B cell (primary cell): ENCODE measurements around the gene FES. TPM values are rescaled to one million over a fixed set of nuclear protein-coding genes. Genes with fewer than 3 reads are reported as not detected.

Experiments used
- ATAC-seq: fragments of 200-7000 bp; cut with Tn5 transposase; one replicate; pipeline ENCODE4 v1.10.0; 2021; ENCODE audit warnings: low read depth, mild to moderate bottlenecking, moderate number of reproducible peaks, moderate library complexity
- CTCF ChIA-PET: fragments of 350-600 bp; sonication (Branson Sonifier 250); formaldehyde crosslinking; loops from one replicate; lab custom pipeline; 2021; ENCODE audit warnings: antibody characterized with exemption, inconsistent platforms; lab: Charles Lee
- POLR2A ChIA-PET: fragments of 350-600 bp; sonication (Branson Sonifier 250); formaldehyde crosslinking; loops from one replicate; lab custom pipeline; 2021; ENCODE audit warnings: antibody characterized with exemption; lab: Charles Lee
- DNase-seq: peaks from one replicate; pipeline ENCODE4 v3.0.0; 2013
- H2AFZ ChIP-seq: 2 replicates; pipeline ENCODE4 v1.6.1; 2012; ENCODE audit warnings: mild to moderate bottlenecking, low read depth, low read length; ENCODE audit not compliant: insufficient read depth, poor library complexity, severe bottlenecking
- H3K27ac ChIP-seq, 2 donors: 1 replicate in 1 of 2; 2 replicates in 1 of 2; pipeline ENCODE4 v1.5.1; 2012 to 2013; ENCODE audit warnings: low read length in 2 of 2, mild to moderate bottlenecking in 2 of 2, moderate library complexity in 1 of 2
- H3K27me3 ChIP-seq, 4 experiments: fragments of 200-600 bp in 1 of 4; sonication (generic) in 1 of 4; replicated peaks in 1 of 4; 1 replicate in 2 of 4; 2 replicates in 2 of 4; pipeline versions ENCODE4 v1.6.1 to v1.7.0; 2013 to 2016; ENCODE audit warnings: low read length in 3 of 4, mild to moderate bottlenecking in 2 of 4, mixed read lengths in 1 of 4, moderate library complexity in 1 of 4; ENCODE audit not compliant: insufficient read depth in 4 of 4, control insufficient read depth in 3 of 4; ENCODE audit errors: control extremely low read depth in 1 of 4
- H3K36me3 ChIP-seq, 2 experiments: replicated peaks in 1 of 2; 1 replicate in 1 of 2; 2 replicates in 1 of 2; pipeline versions ENCODE4 v1.6.1 to v1.7.1; 2013; ENCODE audit warnings: low read length in 1 of 2; ENCODE audit not compliant: insufficient read depth in 2 of 2, control insufficient read depth in 1 of 2; ENCODE audit errors: control extremely low read depth in 1 of 2, extremely low read depth in 1 of 2
- H3K4me1 ChIP-seq, 2 donors: fragments of 200-600 bp in 1 of 2; sonication (generic) in 1 of 2; 1 replicate in 1 of 2; 2 replicates in 1 of 2; pipeline versions ENCODE4 v1.5.1 to v1.6.1; 2013 to 2017; ENCODE audit warnings: low read length in 2 of 2; ENCODE audit not compliant: control insufficient read depth in 2 of 2, insufficient read depth in 2 of 2
- H3K4me2 ChIP-seq: replicated peaks from 2 replicates; pipeline ENCODE3; 2012; ENCODE audit warnings: mild to moderate bottlenecking, low read depth, low read length; ENCODE audit not compliant: poor library complexity, severe bottlenecking
- H3K4me3 ChIP-seq, 5 experiments: fragments of 200-600 bp in 1 of 5; sonication (generic) in 1 of 5; 1 replicate in 3 of 5; 2 replicates in 2 of 5; pipeline versions ENCODE4 v1.5.1 to v1.7.0; 2011 to 2016; ENCODE audit warnings: low read length in 4 of 5, mild to moderate bottlenecking in 4 of 5, low read depth in 2 of 5, control low read depth in 1 of 5, moderate library complexity in 1 of 5; ENCODE audit not compliant: insufficient read depth in 1 of 5; ENCODE audit errors: control extremely low read depth in 1 of 5, extremely low read depth in 1 of 5
- H3K79me2 ChIP-seq: fragments of 200-600 bp; sonication (generic); one replicate; pipeline ENCODE4 v1.6.0; 2016; ENCODE audit warnings: low read length; ENCODE audit not compliant: control insufficient read depth, insufficient read depth
- H3K9ac ChIP-seq: fragments of 200-600 bp; sonication (generic); 2 replicates; pipeline ENCODE4 v1.6.1; 2017; ENCODE audit warnings: mild to moderate bottlenecking, low read length, moderate library complexity
- H3K9me3 ChIP-seq, 3 donors: one replicate each; pipeline versions ENCODE4 v1.6.1 to v1.7.1; 2013; ENCODE audit warnings: low read length in 2 of 3; ENCODE audit not compliant: control insufficient read depth in 2 of 3, insufficient read depth in 1 of 3; ENCODE audit errors: control extremely low read depth in 1 of 3
- H4K20me1 ChIP-seq: 2 replicates; pipeline ENCODE4 v1.6.0; 2012; ENCODE audit warnings: mild to moderate bottlenecking, low read length; ENCODE audit not compliant: insufficient read depth, control insufficient read depth, poor library complexity, severe bottlenecking
- H3K27ac Mint-ChIP-seq: one replicate; pipeline ENCODE4 v1.8.0; 2021; ENCODE audit warnings: mixed read lengths
- H3K27me3 Mint-ChIP-seq: one replicate; pipeline ENCODE4 v1.8.0; 2021; ENCODE audit warnings: mixed read lengths
- H3K4me1 Mint-ChIP-seq: one replicate; pipeline ENCODE4 v1.8.0; 2021; ENCODE audit warnings: mixed read lengths
- H3K4me3 Mint-ChIP-seq: one replicate; pipeline ENCODE4 v1.8.0; 2021; ENCODE audit warnings: mixed read lengths
- H3K9me3 Mint-ChIP-seq: one replicate; pipeline ENCODE4 v1.8.0; 2022; ENCODE audit warnings: mixed read lengths; ENCODE audit not compliant: insufficient read depth
- CTCF ChIP-seq: fragments of 200-600 bp; IDR thresholded peaks from one replicate; pipeline ENCODE4 v1.8.0; 2022; ENCODE audit warnings: antibody characterized with exemption, mild to moderate bottlenecking
- EZH2 ChIP-seq: IDR thresholded peaks from 2 replicates; pipeline ENCODE4 v1.6.1; 2012; ENCODE audit warnings: borderline replicate concordance, low read depth, mild to moderate bottlenecking, moderate library complexity, low read length; ENCODE audit not compliant: insufficient read depth, poor library complexity, severe bottlenecking
- WGBS: methylation state at CpG from one replicate; pipeline ENCODE4 v1.1.5; 2013; ENCODE audit warnings: missing lambda C conversion rate; ENCODE audit not compliant: insufficient coverage; 5-methylcytosine and 5-hydroxymethylcytosine counted together
- intact Hi-C: fragments of 100-400 bp; cut with micrococcal nuclease; formaldehyde crosslinking; loops from one replicate; pipeline ENCODE4 v1.10.0; 2022
- polyA plus RNA-seq: library from polyadenylated mRNA; depleted of rRNA; stranded (reverse); fragments of >200 nt; gene quantifications from 2 replicates; pipeline ENCODE4 v1.2.3, GENCODE V29; 2012
- total RNA-seq, 2 donors: library from RNA; stranded (reverse); fragments of 120-200 nt in 1 of 2; gene quantifications; 1 replicate in 1 of 2; 2 replicates in 1 of 2; pipeline versions ENCODE4 v1.2.3 to v1.2.4, GENCODE V29; 2013 to 2022

Gene FES
- total and polyA plus RNA-seq, 2 donors (not counting 1 experiment from before 2014, with no cell fraction given), result 23.9 to 31.4 TPM

- H3K4me3 Mint-ChIP-seq, result no peak overlapping the region
- WGBS, result 97% methylated on average over 28 of the region's 29 CpGs
- Histone ChIP-seq H3K27ac (no peak overlapping the region), H3K4me1 (peaks cover 13 to 15% of the 10 kb centered on the region in 2 donors), H3K4me3 (no peak overlapping the region), H3K36me3 (peaks cover 0 to 50% of the 10 kb centered on the region in 2 experiments), H3K4me2 (no peak overlapping the region), H4K20me1 (no peaks in the 10 kb centered on the region), H3K9me3 (peaks cover 0 to 6% (median 0%) of the 10 kb centered on the region in 3 donors), H3K9ac (no peak overlapping the region), H2AFZ (no peak overlapping the region), H3K27me3 (no peaks in the 10 kb centered on the region), H3K79me2 (peaks cover 19% of the 10 kb centered on the region)
- H3K27ac Mint-ChIP-seq, result no peak overlapping the region
- intact Hi-C loops, result no loop called here
- ChIA-PET CTCF (interaction anchor here (0.9 to 14.4 kb wide), 4 partner anchors 12 to 245 kb away, joined by 3 to 260 read pairs (median 3); partner anchors contain the start of genes HDDC3 and UNC45A), POLR2A (interaction anchor here (0.6 kb wide), 1 partner anchor 105 kb away, joined by 3 read pairs; no protein-coding TSS in a partner anchor)
- no peak for ATAC-seq
- H3K9me3 Mint-ChIP-seq, result no peaks in the 10 kb centered on the region
- no peak for TF ChIP-seq CTCF
- TF ChIP-seq EZH2, result no peak
- H3K4me1 Mint-ChIP-seq, result peaks cover 18% of the 10 kb centered on the region
- H3K27me3 Mint-ChIP-seq, result no peaks in the 10 kb centered on the region
- no peak for DNase-seq
Measured at GRCh38 chr15:90892498-90893174, 8.3 kb downstream of the FES start.
